ENCODE measurements around the gene LPGAT1.

Gene LPGAT1

GRCh38 chr1:211800925-211801607 is 29.5 kb downstream of the LPGAT1 start:
- H3K27me3 ChIP-seq (ENCODE audit: control insufficient read depth, insufficient read depth, low read length), result no peaks in the 10 kb centered on the region
- no peak overlapping the region for H3K27ac ChIP-seq (ENCODE audit: low read depth, low read length)
- H3K4me1 ChIP-seq (ENCODE audit: control insufficient read depth, insufficient read depth, low read length), result no peaks in the 10 kb centered on the region
- H3K36me3 ChIP-seq (ENCODE audit: control insufficient read depth, insufficient read depth, low read length), result no peaks in the 10 kb centered on the region
- H3K4me3 ChIP-seq (ENCODE audit: low read depth, low read length), result no peak overlapping the region
- H3K9me3 ChIP-seq (ENCODE audit: control insufficient read depth, insufficient read depth, low read depth, low read length), result peaks cover 6% of the 10 kb centered on the region; the same call in 1 of the 2 replicates
- no peak overlapping the region for H3K9ac ChIP-seq (ENCODE audit: low read length)

- no peaks in the 10 kb centered on the region for H3K27me3 ChIP-seq (ENCODE audit: control insufficient read depth, insufficient read depth, low read length)
- H3K36me3 ChIP-seq (ENCODE audit: control insufficient read depth, insufficient read depth, low read length), result 0 out of 2 replicates have a peak, but pooled peaks cover under 1% of the 10 kb centered on the region
- no peak overlapping the region for H3K27ac ChIP-seq (ENCODE audit: low read depth, low read length)
- no peak overlapping the region for H3K4me3 ChIP-seq (ENCODE audit: low read depth, low read length)
- H3K9ac ChIP-seq (ENCODE audit: low read length), result no peak overlapping the region
- no peaks in the 10 kb centered on the region for H3K4me1 ChIP-seq (ENCODE audit: control insufficient read depth, insufficient read depth, low read length)
- H3K9me3 ChIP-seq (ENCODE audit: control insufficient read depth, insufficient read depth, low read depth, low read length), result peaks cover 3% of the 10 kb centered on the region; the same call in 1 of the 2 replicates
These were observed 32.6 kb downstream of the LPGAT1 start for GRCh38 chr1:211797994-211798393.

GRCh38 chr1:211791979-211792378 is 38.6 kb downstream of the LPGAT1 start:
- 0 out of 2 replicates have a peak, but pooled peaks cover 4% of the 10 kb centered on the region for H3K36me3 ChIP-seq (ENCODE audit: control insufficient read depth, insufficient read depth, low read length)
- H3K27me3 ChIP-seq (ENCODE audit: control insufficient read depth, insufficient read depth, low read length), result no peaks in the 10 kb centered on the region

GRCh38 chr1:211789641-211790464 is 40.7 kb downstream of the LPGAT1 start:
- H3K27ac ChIP-seq (ENCODE audit: low read depth, low read length), result no peak overlapping the region
- no peak overlapping the region for H3K4me3 ChIP-seq (ENCODE audit: low read depth, low read length)
- no peaks in the 10 kb centered on the region for H3K9me3 ChIP-seq (ENCODE audit: control insufficient read depth, insufficient read depth, low read depth, low read length)
- no peak overlapping the region for H3K9ac ChIP-seq (ENCODE audit: low read length)
- no peaks in the 10 kb centered on the region for H3K4me1 ChIP-seq (ENCODE audit: control insufficient read depth, insufficient read depth, low read length)
- 0 out of 2 replicates have a peak, but pooled peaks cover 4% of the 10 kb centered on the region for H3K36me3 ChIP-seq (ENCODE audit: control insufficient read depth, insufficient read depth, low read length)
- H3K27me3 ChIP-seq (ENCODE audit: control insufficient read depth, insufficient read depth, low read length), result no peaks in the 10 kb centered on the region

More at GRCh38 chr1:211791979-211792378, 38.6 kb downstream of the LPGAT1 start:
- H3K27ac ChIP-seq (ENCODE audit: low read depth, low read length), result no peak overlapping the region
- H3K4me3 ChIP-seq (ENCODE audit: low read depth, low read length), result no peak overlapping the region
- no peak overlapping the region for H3K9ac ChIP-seq (ENCODE audit: low read length)
- no peaks in the 10 kb centered on the region for H3K9me3 ChIP-seq (ENCODE audit: control insufficient read depth, insufficient read depth, low read depth, low read length)
- no peaks in the 10 kb centered on the region for H3K4me1 ChIP-seq (ENCODE audit: control insufficient read depth, insufficient read depth, low read length)

- Histone ChIP-seq H3K36me3 (ENCODE audit: control insufficient read depth, insufficient read depth, low read length) (0 out of 2 replicates have a peak, but pooled peaks cover 4% of the 10 kb centered on the region), H3K9me3 (ENCODE audit: control insufficient read depth, insufficient read depth, low read depth, low read length) (no peaks in the 10 kb centered on the region), H3K27me3 (ENCODE audit: control insufficient read depth, insufficient read depth, low read length) (no peaks in the 10 kb centered on the region), H3K4me3 (ENCODE audit: low read depth, low read length) (no peak overlapping the region), H3K4me1 (ENCODE audit: control insufficient read depth, insufficient read depth, low read length) (no peaks in the 10 kb centered on the region), H3K9ac (ENCODE audit: low read length) (no peak overlapping the region), H3K27ac (ENCODE audit: low read depth, low read length) (no peak overlapping the region)
These were observed 41.9 kb downstream of the LPGAT1 start for GRCh38 chr1:211788626-211789025.

- no peak overlapping the region for H3K4me3 ChIP-seq (ENCODE audit: low read depth, low read length)
- H3K27ac ChIP-seq (ENCODE audit: low read depth, low read length), result no peak overlapping the region
- no peak overlapping the region for H3K9ac ChIP-seq (ENCODE audit: low read length)
- H3K36me3 ChIP-seq (ENCODE audit: control insufficient read depth, insufficient read depth, low read length), result no peaks in the 10 kb centered on the region
- no peaks in the 10 kb centered on the region for H3K9me3 ChIP-seq (ENCODE audit: control insufficient read depth, insufficient read depth, low read depth, low read length)
- no peaks in the 10 kb centered on the region for H3K27me3 ChIP-seq (ENCODE audit: control insufficient read depth, insufficient read depth, low read length)
- no peaks in the 10 kb centered on the region for H3K4me1 ChIP-seq (ENCODE audit: control insufficient read depth, insufficient read depth, low read length)
These were observed 46.7 kb downstream of the LPGAT1 start for GRCh38 chr1:211783897-211784296.

- Histone ChIP-seq H3K4me1 (ENCODE audit: control insufficient read depth, insufficient read depth, low read length) (no peaks in the 10 kb centered on the region), H3K4me3 (ENCODE audit: low read depth, low read length) (no peak overlapping the region), H3K27me3 (ENCODE audit: control insufficient read depth, insufficient read depth, low read length) (no peaks in the 10 kb centered on the region), H3K27ac (ENCODE audit: low read depth, low read length) (no peak overlapping the region), H3K36me3 (ENCODE audit: control insufficient read depth, insufficient read depth, low read length) (no peaks in the 10 kb centered on the region; the same call in 1 of the 2 replicates), H3K9me3 (ENCODE audit: control insufficient read depth, insufficient read depth, low read depth, low read length) (no peaks in the 10 kb centered on the region), H3K9ac (ENCODE audit: low read length) (no peak overlapping the region)
These were observed 47.3 kb downstream of the LPGAT1 start for GRCh38 chr1:211783266-211783665.

- Histone ChIP-seq H3K27ac (ENCODE audit: low read depth, low read length) (no peak overlapping the region), H3K27me3 (ENCODE audit: control insufficient read depth, insufficient read depth, low read length) (no peaks in the 10 kb centered on the region)
These were observed 49.3 kb downstream of the LPGAT1 start for GRCh38 chr1:211781260-211781659.

GRCh38 chr1:211775170-211775569 is 55.4 kb downstream of the LPGAT1 start:
- no peaks in the 10 kb centered on the region for H3K27me3 ChIP-seq (ENCODE audit: control insufficient read depth, insufficient read depth, low read length)
- no peak overlapping the region for H3K27ac ChIP-seq (ENCODE audit: low read depth, low read length)
- no peak overlapping the region for H3K4me3 ChIP-seq (ENCODE audit: low read depth, low read length)
- no peak overlapping the region for H3K9ac ChIP-seq (ENCODE audit: low read length)
- no peaks in the 10 kb centered on the region for H3K9me3 ChIP-seq (ENCODE audit: control insufficient read depth, insufficient read depth, low read depth, low read length)
- H3K36me3 ChIP-seq (ENCODE audit: control insufficient read depth, insufficient read depth, low read length), result no peaks in the 10 kb centered on the region; the same call in 1 of the 2 replicates
- no peaks in the 10 kb centered on the region for H3K4me1 ChIP-seq (ENCODE audit: control insufficient read depth, insufficient read depth, low read length)

More at GRCh38 chr1:211781260-211781659, 49.3 kb downstream of the LPGAT1 start:
- Histone ChIP-seq H3K9ac (ENCODE audit: low read length) (no peak overlapping the region), H3K4me3 (ENCODE audit: low read depth, low read length) (no peak overlapping the region), H3K36me3 (ENCODE audit: control insufficient read depth, insufficient read depth, low read length) (no peaks in the 10 kb centered on the region; the same call in 1 of the 2 replicates), H3K9me3 (ENCODE audit: control insufficient read depth, insufficient read depth, low read depth, low read length) (no peaks in the 10 kb centered on the region), H3K4me1 (ENCODE audit: control insufficient read depth, insufficient read depth, low read length) (no peaks in the 10 kb centered on the region)

- H3K4me3 ChIP-seq (ENCODE audit: low read depth, low read length), result no peak overlapping the region
- no peaks in the 10 kb centered on the region for H3K9me3 ChIP-seq (ENCODE audit: control insufficient read depth, insufficient read depth, low read depth, low read length)
- H3K27ac ChIP-seq (ENCODE audit: low read depth, low read length), result no peak overlapping the region
- no peaks in the 10 kb centered on the region for H3K4me1 ChIP-seq (ENCODE audit: control insufficient read depth, insufficient read depth, low read length)
- no peaks in the 10 kb centered on the region for H3K27me3 ChIP-seq (ENCODE audit: control insufficient read depth, insufficient read depth, low read length)
- no peak overlapping the region for H3K9ac ChIP-seq (ENCODE audit: low read length)
- H3K36me3 ChIP-seq (ENCODE audit: control insufficient read depth, insufficient read depth, low read length), result no peaks in the 10 kb centered on the region
These were observed 65.9 kb downstream of the LPGAT1 start for GRCh38 chr1:211764701-211765100.

GRCh38 chr1:211762206-211762605 is 68.4 kb downstream of the LPGAT1 start:
- Histone ChIP-seq H3K27ac (ENCODE audit: low read depth, low read length) (no peak overlapping the region), H3K36me3 (ENCODE audit: control insufficient read depth, insufficient read depth, low read length) (0 out of 2 replicates have a peak, but pooled peaks cover 2% of the 10 kb centered on the region), H3K9me3 (ENCODE audit: control insufficient read depth, insufficient read depth, low read depth, low read length) (peaks cover 11% of the 10 kb centered on the region; the same call in 1 of the 2 replicates), H3K9ac (ENCODE audit: low read length) (no peak overlapping the region), H3K4me3 (ENCODE audit: low read depth, low read length) (no peak overlapping the region), H3K27me3 (ENCODE audit: control insufficient read depth, insufficient read depth, low read length) (no peaks in the 10 kb centered on the region), H3K4me1 (ENCODE audit: control insufficient read depth, insufficient read depth, low read length) (no peaks in the 10 kb centered on the region)
